ENCODE data around the gene CRMP1. TPM values are rescaled to one million over a fixed set of nuclear protein-coding genes. Genes with fewer than 3 reads are reported as not detected.

CRMP1 gene
- total and polyA plus RNA-seq, 5 donors: 0.40 to 1.0 (median 0.50) TPM

DNA sequence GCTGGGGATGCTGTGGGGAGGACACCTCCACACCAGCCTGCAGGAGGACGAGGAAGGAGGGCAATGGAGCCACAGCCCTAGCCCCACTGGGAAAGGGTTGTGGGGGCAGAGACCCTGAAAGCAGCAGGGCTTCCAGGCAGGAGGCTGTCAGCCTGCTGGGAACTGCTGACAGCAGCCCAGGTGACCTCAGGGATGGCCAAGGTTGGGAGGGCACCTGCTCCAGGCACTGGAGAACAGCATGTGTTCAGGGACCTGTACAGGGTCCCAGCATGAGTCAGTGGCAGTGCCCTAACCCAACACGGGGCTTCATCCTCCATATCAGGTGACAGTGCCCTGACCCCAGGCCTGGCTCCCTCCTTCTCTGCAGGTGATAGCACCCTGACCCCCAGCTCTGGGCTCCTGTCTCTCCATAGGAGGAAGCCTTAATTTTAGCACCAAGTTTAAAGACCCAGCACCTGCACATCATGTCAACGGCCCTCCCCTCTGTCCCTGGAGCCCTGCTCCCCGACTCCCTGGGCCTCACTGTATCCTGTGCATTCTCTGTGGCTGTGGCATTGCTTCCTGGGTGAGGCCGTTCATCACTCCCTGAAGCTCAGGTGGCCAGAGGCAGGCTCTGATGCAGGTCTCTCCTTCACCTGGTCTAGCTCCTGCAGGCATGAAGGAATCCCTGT, 66.3 kb downstream of the CRMP1 start:
- intact Hi-C loops (cut with DNase I): no loop called here
- Histone ChIP-seq H3K27ac (ENCODE audit: low read length) (no peak overlapping the region), H3K9me3 (ENCODE audit: control insufficient read depth, low read length) (no peaks in the 10 kb centered on the region), H3K4me1 (ENCODE audit: control insufficient read depth, insufficient read depth, low read length) (no peaks in the 10 kb centered on the region), H3K27me3 (ENCODE audit: control insufficient read depth, insufficient read depth) (no peaks in the 10 kb centered on the region), H3K4me3 (ENCODE audit: low read length) (no peak overlapping the region)
- 57% methylated on average over 5 of the region's 5 CpGs for WGBS
- no peak for DNase-seq
- peak in 1 of 2 donors; percentile 8 for ATAC-seq

- intact Hi-C loops (cut with DNase I): no loop called here
- 84% methylated on average over 19 of the region's 19 CpGs for WGBS
- ATAC-seq: no peak
Measured at GRCh38 chr4:5825321-5826041, 67.4 kb downstream of the CRMP1 start.

DNA sequence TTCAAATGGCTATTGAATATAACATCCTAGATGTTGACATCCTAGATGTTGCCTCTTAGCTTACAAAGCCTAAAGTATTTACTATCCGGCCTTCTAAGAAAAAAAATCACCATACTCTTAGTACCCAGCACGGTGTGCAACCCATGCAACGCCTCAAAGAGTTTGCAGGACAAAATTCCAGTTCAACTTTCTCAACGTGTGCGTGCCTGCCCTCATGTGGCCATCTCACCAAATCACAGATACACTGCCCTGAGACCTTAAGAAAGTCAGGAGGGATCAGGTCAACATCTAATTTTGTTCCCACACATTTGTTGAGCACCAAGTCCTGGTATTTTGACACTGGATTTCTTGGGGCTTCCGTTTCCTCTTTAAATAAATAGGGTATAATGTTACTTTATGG, 68.3 kb downstream of the CRMP1 start:
- Histone ChIP-seq H3K4me1 (ENCODE audit: control insufficient read depth, insufficient read depth, low read length) (no peaks in the 10 kb centered on the region), H3K27ac (ENCODE audit: low read length) (no peak overlapping the region), H3K27me3 (ENCODE audit: control insufficient read depth, insufficient read depth) (no peaks in the 10 kb centered on the region), H3K9me3 (ENCODE audit: control insufficient read depth, low read length) (no peaks in the 10 kb centered on the region), H3K4me3 (ENCODE audit: low read length) (no peak overlapping the region)
- WGBS: 64% methylated on average over 6 of the region's 6 CpGs
- ATAC-seq (no peak), DNase-seq (no peak)
- intact Hi-C loops (cut with DNase I): no loop called here

More at GRCh38 chr4:5825321-5826041, 67.4 kb downstream of the CRMP1 start:
- DNase-seq: no peak
- Histone ChIP-seq H3K4me3 (ENCODE audit: low read length) (no peak overlapping the region), H3K4me1 (ENCODE audit: control insufficient read depth, insufficient read depth, low read length) (no peaks in the 10 kb centered on the region), H3K27me3 (ENCODE audit: control insufficient read depth, insufficient read depth) (no peaks in the 10 kb centered on the region), H3K27ac (ENCODE audit: low read length) (no peak overlapping the region), H3K9me3 (ENCODE audit: control insufficient read depth, low read length) (no peaks in the 10 kb centered on the region)

DNA sequence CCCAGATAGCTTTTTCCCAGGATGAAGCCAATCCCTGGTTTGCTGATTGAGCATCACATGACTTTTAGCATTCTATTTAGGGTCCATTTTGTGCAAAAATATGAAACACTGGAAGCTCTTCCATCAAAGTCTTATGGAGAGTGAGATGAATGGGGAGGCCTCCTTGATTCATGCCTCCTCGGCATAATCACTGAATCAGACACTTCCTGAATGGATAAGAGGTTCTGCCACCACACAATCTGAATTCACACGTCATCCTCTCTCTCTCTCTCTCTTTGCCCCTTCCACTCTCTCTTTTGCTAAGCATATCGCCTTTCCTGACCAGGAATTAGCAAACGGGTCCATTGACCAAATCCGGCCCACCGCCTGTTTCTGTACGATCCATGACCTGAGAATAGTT, 68.7 kb downstream of the CRMP1 start:
- ATAC-seq (no peak), DNase-seq (no peak)
- intact Hi-C loops (cut with DNase I): no loop called here
- Histone ChIP-seq H3K27ac (ENCODE audit: low read length) (no peak overlapping the region), H3K4me1 (ENCODE audit: control insufficient read depth, insufficient read depth, low read length) (no peaks in the 10 kb centered on the region), H3K27me3 (ENCODE audit: control insufficient read depth, insufficient read depth) (no peaks in the 10 kb centered on the region), H3K9me3 (ENCODE audit: control insufficient read depth, low read length) (no peaks in the 10 kb centered on the region), H3K4me3 (ENCODE audit: low read length) (no peak overlapping the region)
- 74% methylated on average over 7 of the region's 7 CpGs for WGBS

GRCh38 chr4:5823542-5824211, 69.2 kb downstream of the CRMP1 start:
- no peak overlapping the region for H3K27ac ChIP-seq (ENCODE audit: low read length)
- H3K27me3 ChIP-seq (ENCODE audit: control insufficient read depth, insufficient read depth): no peaks in the 10 kb centered on the region
- WGBS: 88% methylated on average over 10 of the region's 10 CpGs
- intact Hi-C loops (cut with DNase I): no loop called here
- DNase-seq (no peak), ATAC-seq (no peak)
- H3K4me3 ChIP-seq (ENCODE audit: low read length): no peak overlapping the region
- no peaks in the 10 kb centered on the region for H3K4me1 ChIP-seq (ENCODE audit: control insufficient read depth, insufficient read depth, low read length)
- H3K9me3 ChIP-seq (ENCODE audit: control insufficient read depth, low read length): no peaks in the 10 kb centered on the region

DNA sequence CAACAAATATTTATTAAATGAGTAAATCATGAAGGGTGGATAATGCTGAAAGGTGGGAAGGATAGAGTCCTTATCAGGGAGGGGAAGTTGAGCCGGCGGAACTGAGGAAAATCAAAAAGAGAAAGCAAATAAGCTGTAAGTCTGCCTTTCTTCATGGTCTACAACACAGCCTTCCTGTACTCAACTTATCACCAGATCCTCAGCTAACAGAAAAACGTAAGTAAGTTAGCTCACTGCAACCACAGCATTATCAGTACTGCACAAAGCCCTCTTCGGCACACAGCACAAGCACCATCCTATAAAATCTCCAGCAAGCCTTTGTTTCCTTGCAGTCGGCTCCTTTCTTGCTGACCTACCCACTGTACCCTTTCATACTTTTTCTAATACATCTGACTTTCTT, 70.3 kb downstream of the CRMP1 start:
- DNase-seq (no peak), ATAC-seq (no peak)
- no peak overlapping the region for H3K4me3 ChIP-seq (ENCODE audit: low read length)
- H3K4me1 ChIP-seq (ENCODE audit: control insufficient read depth, insufficient read depth, low read length): no peaks in the 10 kb centered on the region
- H3K9me3 ChIP-seq (ENCODE audit: control insufficient read depth, low read length): no peaks in the 10 kb centered on the region
- WGBS: 66% methylated on average over 5 of the region's 5 CpGs
- H3K27me3 ChIP-seq (ENCODE audit: control insufficient read depth, insufficient read depth): no peaks in the 10 kb centered on the region
- H3K27ac ChIP-seq (ENCODE audit: low read length): no peak overlapping the region
- intact Hi-C loops (cut with DNase I): no loop called here

GRCh38 chr4:5821665-5822358, 71.1 kb downstream of the CRMP1 start:
- intact Hi-C loops (cut with DNase I): no loop called here
- ATAC-seq (no peak), DNase-seq (no peak)
- Histone ChIP-seq H3K4me3 (ENCODE audit: low read length) (no peak overlapping the region), H3K4me1 (ENCODE audit: control insufficient read depth, insufficient read depth, low read length) (no peaks in the 10 kb centered on the region), H3K27me3 (ENCODE audit: control insufficient read depth, insufficient read depth) (no peaks in the 10 kb centered on the region), H3K9me3 (ENCODE audit: control insufficient read depth, low read length) (no peaks in the 10 kb centered on the region), H3K27ac (ENCODE audit: low read length) (no peak overlapping the region)
- WGBS: 70% methylated on average over 18 of the region's 18 CpGs

GRCh38 chr4:5816851-5817375, 76.0 kb downstream of the CRMP1 start:
- H3K9me3 ChIP-seq (ENCODE audit: control insufficient read depth, low read length): no peaks in the 10 kb centered on the region
- H3K4me1 ChIP-seq (ENCODE audit: control insufficient read depth, insufficient read depth, low read length): no peaks in the 10 kb centered on the region
- DNase-seq (peak in 1 of 3 donors; percentile 14), ATAC-seq (no peak)
- no peak overlapping the region for H3K4me3 ChIP-seq (ENCODE audit: low read length)
- H3K27ac ChIP-seq (ENCODE audit: low read length): no peak overlapping the region
- intact Hi-C loops (cut with DNase I): loop anchor here in 2 of 4 donors (10.0 kb wide), 2 partner anchors 762 to 1332 kb away; partner anchors contain the start of gene STK32B (in 1 of the 2)
- 82% methylated on average over 12 of the region's 12 CpGs for WGBS
- H3K27me3 ChIP-seq (ENCODE audit: control insufficient read depth, insufficient read depth): no peaks in the 10 kb centered on the region

DNA sequence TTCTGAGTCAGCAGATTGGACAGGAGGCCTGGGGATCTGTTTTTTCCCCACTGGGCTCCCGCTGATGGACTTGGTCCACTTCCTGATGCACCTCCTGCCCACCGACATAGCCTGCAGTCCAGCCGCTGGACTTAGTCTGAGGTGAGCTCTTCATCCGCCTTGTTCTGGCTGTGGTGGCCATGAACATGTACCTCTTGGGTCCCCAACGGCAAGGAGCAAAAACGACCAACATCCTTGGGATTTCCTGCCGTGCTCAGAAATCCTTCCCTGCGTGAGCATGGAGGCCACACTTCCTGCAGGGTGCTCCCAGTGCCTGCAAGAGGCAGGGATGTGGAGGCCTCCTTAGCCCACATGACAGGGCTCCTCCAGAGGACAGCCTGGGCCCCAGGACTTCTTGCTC, 76.8 kb downstream of the CRMP1 start:
- Histone ChIP-seq H3K4me3 (ENCODE audit: low read length) (no peak overlapping the region), H3K4me1 (ENCODE audit: control insufficient read depth, insufficient read depth, low read length) (no peaks in the 10 kb centered on the region), H3K27ac (ENCODE audit: low read length) (no peak overlapping the region), H3K9me3 (ENCODE audit: control insufficient read depth, low read length) (no peaks in the 10 kb centered on the region), H3K27me3 (ENCODE audit: control insufficient read depth, insufficient read depth) (no peaks in the 10 kb centered on the region)
- DNase-seq (peak in 1 of 3 donors; percentile 23), ATAC-seq (no peak)
- WGBS: 76% methylated on average over 8 of the region's 8 CpGs
- intact Hi-C loops (cut with DNase I): loop anchor here in 2 of 4 donors (10.0 kb wide), 2 partner anchors 761 to 1331 kb away; partner anchors contain the start of gene STK32B (in 1 of the 2)

DNA sequence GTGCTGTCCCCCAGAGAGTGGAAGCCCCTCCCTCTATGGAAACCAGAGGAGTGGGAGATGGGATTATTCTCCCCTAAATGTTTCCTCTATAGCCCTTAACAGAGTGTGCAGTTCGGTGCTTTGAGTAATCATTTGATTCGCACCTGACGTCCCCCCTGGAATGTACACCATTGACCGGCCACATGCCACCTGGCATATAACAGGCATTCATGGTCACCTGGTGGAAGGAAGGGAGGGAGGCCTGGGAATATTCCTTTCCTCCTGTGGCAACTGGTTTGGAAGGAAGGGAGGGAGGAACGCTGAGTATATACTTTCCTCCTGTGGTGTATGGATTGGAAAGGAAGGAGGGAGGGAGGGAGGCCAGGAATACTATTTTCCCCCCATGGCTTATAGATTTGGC, 77.2 kb downstream of the CRMP1 start:
- ATAC-seq: no peak
- Histone ChIP-seq H3K4me3 (ENCODE audit: low read length) (no peak overlapping the region), H3K9me3 (ENCODE audit: control insufficient read depth, low read length) (no peaks in the 10 kb centered on the region), H3K27me3 (ENCODE audit: control insufficient read depth, insufficient read depth) (no peaks in the 10 kb centered on the region), H3K4me1 (ENCODE audit: control insufficient read depth, insufficient read depth, low read length) (no peaks in the 10 kb centered on the region), H3K27ac (ENCODE audit: low read length) (no peak overlapping the region)
- DNase-seq: no peak
- 80% methylated on average over 5 of the region's 5 CpGs for WGBS
- intact Hi-C loops (cut with DNase I): loop anchor here in 2 of 4 donors (10.0 kb wide), 2 partner anchors 761 to 1331 kb away; partner anchors contain the start of gene STK32B (in 1 of the 2)
